Activated T-helper 9 cell treated with anti-CD3 and anti-CD28 coated beads, Interleukin-2, amount 50 U/mL, for 16 hours (primary cell): ENCODE results near the gene MARK3.
"Not testable (repeated sequence)": the region's sequence is repeated elsewhere in the genome, so short reads cannot be mapped to it uniquely, and the experiment has no call there.

ENCODE experiments used
- DNase-seq: peaks from one replicate; pipeline ENCODE4 v3.0.0-alpha.2; 2020; ENCODE audit warnings: low read depth

MARK3 gene

DNA sequence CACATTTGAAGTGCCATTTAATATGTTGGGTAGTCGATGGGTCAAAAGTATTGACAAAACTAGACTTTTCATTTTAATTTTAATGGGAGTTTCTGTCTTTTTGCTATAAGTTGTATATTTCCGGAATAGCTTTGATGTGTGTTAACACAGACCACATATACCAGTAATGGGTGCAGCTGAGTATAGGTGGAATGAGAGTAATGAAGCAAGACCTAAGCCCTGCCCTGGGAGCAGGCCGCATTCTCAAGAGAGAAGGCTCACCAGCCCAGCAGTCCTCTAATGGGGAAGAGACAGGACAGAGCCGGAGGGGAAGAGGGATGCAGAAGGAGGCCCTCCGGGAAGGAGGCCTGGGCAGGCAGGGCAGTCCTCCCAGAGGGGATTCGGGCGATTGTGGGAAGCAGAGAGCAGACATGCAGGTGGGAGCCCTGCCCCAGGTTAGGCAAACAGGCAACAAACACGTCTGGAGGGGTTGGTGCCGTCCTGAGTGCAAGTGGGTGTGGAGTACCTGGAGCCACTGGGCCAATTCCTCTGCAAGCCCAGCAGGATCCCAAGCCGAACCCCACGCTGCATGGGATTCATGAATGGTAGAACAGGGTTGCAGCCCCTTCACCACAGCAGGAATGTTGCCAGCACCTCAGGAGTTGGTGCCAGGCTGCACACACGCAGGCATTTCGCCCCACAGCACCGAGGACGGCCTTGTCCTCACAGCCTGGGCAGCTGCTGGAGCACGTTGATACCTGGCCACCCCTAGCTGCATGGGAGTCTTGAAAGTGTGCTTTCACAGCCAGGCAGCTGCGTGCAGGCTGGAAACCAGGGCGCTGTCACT lies 129.6 kb downstream of the MARK3 start:
- no peak for DNase-seq

GRCh38 chr14:103516426-103517173 lies 131.4 kb downstream of the MARK3 start:
- DNase-seq: no peak

DNA sequence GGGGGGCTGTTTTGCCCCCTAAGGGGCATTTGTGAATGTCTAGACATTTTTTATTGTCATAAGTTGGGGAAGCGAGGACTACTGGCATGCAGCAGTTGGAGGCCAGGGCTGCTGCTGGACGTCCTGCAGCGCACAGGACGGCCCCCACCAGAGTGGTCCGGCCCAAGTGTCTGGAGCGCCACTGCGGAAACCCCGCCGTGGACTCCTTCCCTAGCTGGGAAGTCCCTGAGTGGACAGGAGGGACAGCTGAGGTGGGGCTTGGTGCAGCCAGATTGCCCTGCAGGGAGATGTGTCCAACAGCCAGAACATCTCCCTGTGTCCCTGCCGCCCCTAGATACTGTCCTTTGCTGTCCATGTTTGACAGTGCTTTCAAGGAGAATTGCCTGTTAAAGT lies 132.0 kb downstream of the MARK3 start:
- DNase-seq: no peak

- DNase-seq: no peak
Measured at GRCh38 chr14:103517721-103518421, 132.7 kb downstream of the MARK3 start.

DNA sequence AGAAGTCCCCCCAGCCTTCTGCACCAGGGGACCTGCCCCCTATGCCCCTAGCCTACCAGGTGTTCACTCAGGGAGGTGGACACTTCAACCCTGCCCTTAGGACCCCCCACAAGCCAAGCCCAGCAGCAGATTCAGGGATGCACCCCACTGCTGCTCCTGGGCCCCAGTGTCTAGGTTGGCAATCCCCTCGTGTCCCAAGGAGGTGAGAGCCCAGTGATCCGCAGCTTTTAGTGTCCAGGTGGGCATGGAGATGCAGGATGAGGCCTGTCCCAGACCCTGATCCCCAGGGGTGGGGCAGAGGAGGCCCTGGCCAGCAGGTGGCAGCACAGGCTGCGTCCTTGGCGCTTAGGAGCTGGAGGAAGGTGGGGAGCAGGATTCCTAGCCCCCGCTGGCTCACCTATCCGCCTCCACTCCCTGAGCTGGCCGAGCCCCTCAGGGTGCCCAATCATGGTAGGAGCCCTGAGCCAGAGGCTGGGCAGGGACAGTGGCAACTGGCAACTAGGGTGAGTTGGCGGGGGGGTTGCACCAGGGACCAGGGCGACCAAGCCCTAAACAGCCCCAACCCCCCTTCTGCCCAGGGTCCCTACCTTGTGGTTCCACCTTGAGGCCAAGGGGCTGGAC lies 133.3 kb downstream of the MARK3 start:
- DNase-seq: peak; percentile 38

DNA sequence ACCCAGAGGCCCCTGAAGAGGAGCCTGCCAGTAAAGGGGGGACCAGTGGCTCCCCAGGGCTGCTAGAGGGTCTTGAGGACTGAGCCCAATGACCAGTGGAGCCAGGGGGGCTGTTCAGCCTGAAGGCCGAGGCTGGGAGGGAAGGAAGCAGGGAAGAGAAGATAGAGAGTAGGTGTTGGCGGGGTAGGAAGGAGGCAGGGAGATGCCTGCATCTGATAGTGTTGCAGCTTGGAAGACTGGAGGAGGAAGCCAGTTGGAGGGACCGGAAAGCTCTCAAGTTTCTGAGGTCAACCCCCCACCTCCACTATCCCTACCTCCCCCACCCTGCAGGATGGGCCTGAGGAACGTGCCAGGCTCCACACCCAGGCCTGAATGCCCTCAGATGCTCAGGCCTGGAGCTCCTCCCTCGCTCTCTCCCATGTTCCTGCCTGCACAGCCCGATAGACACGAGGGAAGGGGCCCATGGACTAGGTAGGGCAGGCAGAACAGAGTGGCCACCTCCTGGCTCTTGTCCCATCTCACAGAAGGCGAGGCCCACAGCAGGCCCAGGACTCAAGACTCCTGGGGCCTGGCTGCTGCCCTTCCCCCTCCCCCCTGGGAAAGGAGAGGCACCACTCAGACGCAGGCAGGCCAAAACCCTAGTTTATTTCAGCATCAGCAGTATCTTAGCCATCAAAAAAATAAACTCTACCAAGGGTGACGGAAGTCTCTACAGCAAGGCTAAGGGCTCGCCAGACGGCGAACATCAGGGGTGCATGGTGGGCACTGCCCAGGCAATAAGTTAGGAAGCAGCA lies 134.0 kb downstream of the MARK3 start:
- no peak for DNase-seq

- DNase-seq: no peak
Measured at GRCh38 chr14:103519837-103520212, 134.6 kb downstream of the MARK3 start.

DNA sequence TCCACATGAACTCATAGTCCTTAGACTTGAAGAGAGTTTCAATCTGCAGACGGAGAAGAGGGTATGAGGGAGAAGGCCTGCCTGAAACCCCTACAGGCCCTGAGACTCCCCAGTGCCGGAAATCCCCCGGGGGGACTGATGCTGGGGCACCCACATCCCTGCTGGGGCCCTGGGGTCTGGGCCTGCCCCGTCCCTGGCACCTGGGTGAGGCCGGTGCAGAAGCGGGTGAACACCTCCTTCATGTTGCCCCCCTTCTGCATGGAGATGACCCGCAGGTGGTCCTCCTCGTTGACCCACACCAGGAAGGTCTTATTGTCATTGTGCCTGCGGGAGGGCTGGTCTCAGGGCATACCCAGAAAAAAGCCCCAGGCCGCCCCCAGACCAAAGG lies 135.0 kb downstream of the MARK3 start:
- DNase-seq: no peak

GRCh38 chr14:103520657-103521437 lies 135.6 kb downstream of the MARK3 start:
- peak; percentile 47 for DNase-seq

DNA sequence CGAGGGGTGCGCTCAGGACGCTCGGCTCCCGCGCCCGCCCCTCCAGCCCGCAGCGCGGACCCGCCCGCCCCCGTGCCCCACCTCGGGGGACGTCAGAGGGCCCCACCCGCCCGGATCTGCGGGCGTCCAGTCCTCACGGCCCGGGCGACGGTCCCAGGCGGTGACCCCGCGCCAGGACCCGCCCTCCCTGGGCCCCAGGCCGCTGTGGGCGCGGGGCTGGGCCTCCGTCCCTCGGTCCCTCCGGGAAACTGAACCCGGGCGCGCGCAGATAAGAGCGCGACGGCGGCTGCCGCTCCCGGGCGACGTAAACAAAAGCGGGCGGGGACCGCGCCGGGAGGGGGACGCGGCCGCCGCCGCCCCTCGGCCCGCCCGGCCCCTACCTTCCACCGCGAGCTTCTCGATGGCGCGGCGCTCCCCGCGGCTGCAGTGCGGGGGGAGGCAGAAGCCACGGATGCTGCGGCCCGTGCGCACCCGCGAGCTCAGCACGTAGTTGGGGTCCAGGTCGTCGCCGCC lies 136.3 kb downstream of the MARK3 start:
- no peak for DNase-seq

DNA sequence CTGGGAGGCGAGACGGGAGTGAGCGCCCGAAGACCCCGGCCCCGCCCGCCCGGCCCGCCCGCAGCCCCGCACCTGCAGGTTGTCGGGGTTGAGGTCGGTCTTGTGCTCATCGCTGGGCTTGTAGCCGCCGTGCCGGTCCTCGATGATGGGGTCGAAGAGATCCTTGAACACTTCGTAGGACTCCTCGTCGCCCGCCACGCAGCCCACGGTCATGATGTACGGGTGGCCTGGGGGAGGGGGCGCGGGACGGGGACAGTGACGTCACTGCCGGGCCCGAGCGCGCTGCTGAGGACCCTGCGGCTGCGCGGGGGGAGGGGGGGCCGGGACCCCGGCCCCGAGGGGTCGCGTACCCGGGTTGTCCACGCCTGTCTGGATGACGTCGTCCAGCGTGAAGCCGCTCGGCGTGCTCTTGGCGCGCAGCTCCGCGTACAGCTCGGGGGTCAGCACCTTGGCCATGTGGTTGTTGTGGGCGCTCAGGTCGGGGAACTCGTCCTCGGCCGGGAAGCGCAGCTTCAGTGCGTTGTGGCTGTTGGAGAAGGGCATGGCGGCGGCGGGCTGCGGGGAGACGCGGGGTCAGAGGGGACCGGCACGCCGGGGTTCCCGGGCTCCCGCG lies 136.8 kb downstream of the MARK3 start:
- no peak for DNase-seq

- DNase-seq: no peak
Measured at GRCh38 chr14:103522649-103523574, 137.7 kb downstream of the MARK3 start, which contains the start of gene CKB. TSS of gene CKB (minus strand) at chr14:103522830. CDS start at chr14:103522493, 337 bp downstream.

GRCh38 chr14:103523575-103523954 lies 138.3 kb downstream of the MARK3 start:
- DNase-seq: no peak

- no peak for DNase-seq
Measured at GRCh38 chr14:103524002-103524935, 139.1 kb downstream of the MARK3 start.

GRCh38 chr14:103525430-103526246 lies 140.4 kb downstream of the MARK3 start:
- not testable (repeated sequence) for DNase-seq

DNA sequence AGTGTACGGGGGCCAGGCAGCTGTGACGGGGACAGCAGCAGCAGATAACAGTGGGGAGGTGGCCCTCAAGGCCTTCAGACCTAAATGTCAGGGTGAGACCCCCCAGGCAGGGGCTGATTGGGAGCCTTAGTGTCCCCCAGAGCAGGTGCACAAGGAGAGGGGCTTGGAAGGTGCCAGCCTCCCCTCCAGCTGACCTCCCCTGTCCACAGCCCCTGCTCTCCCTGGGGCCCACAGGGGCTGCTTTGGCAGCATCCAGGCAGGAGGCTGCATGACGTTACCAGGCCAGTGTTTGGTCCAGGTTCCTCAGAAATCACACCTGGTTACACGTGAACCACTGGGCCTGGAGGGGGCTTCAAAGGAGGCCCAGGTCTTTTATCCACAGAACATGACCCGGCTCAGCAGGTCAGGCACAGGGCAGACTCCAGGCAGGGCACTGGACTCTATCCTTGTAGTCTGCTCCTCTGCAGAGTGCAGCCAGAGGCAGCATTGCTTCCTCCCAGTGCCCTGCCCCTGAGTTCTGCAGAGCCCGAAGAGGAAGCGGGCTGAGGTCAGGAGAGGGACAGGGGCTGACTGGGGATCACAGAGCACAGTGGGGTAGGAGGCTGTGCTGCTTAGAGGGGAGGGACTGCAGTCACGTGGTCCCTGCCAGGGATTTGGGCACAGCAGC lies 141.2 kb downstream of the MARK3 start:
- no peak for DNase-seq
